ENCODE measurements around the gene EHMT2. TPM values are rescaled to one million over a fixed set of nuclear protein-coding genes. Genes with fewer than 3 reads are reported as not detected.

Gene EHMT2
- 25.6 to 34.6 TPM (median 30.8 TPM) in 5 replicates for total RNA-seq (2022; extraction: Qiagen RNA extraction; ENCODE audit: low read depth)

DNA sequence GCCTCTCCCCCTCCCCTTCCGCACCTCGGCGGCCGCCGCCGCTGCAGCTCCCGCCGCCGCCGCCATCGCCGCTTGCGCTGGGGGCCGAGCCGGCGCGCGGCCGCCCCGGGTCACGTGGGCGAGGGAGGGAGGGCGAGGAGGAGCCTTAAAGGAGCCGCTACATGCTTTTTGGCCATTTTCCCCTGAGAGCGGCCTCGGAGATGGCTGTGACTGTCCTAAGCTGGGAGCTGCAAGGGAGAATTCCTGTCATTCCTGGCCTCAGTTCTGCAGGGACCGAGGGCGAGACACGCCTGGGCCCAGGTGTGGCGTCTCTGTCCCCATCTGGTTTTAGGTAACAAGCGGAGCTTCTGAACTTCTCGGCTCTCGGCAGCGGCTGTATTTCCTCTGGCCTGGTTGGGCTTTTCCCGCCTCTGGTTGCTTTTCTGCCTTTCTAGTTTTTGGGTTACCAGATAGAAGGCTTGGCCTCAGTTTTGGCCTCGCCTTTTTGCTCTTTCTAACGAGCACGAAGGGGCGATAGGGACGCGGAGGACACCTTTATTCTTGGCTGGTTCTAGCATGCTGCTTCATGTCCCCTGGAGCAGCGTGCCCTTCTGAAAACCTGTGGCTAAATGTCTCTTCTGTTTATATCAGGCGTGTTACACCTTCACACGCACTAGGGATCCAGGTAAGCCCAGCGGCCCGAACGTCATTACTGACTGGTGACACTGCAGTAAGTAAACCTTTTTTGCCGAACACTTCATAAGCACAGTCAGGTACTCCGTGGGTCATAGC, at the start of gene EHMT2:
TSS of gene EHMT2 (minus strand) at position 87 of the 771 bp plus-strand sequence. CDS start at position 66, 21 bp downstream.

DNA sequence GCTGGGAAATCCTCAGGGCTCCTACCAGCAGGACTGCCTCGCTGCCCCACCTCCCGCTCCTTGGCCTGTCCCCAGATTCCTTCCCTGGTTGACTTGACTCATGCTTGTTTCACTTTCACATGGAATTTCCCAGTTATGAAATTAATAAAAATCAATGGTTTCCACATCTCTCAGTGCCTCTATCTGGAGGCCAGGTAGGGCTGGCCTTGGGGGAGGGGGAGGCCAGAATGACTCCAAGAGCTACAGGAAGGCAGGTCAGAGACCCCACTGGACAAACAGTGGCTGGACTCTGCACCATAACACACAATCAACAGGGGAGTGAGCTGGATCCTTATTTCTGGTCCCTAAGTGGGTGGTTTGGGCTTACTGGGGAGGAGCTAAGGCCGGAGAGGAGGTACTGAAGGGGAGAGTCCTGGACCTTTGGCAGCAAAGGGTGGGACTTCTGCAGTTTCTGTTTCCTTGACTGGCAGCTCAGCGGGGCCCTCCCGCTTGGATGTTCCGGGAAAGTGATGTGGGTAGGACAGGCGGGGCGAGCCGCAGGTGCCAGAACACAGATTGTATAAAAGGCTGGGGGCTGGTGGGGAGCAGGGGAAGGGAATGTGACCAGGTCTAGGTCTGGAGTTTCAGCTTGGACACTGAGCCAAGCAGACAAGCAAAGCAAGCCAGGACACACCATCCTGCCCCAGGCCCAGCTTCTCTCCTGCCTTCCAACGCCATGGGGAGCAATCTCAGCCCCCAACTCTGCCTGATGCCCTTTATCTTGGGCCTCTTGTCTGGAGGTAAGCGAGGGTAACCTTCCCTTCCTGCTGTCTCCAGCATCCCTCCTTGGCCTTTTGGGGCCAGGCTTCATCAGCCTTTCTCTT, 48.2 kb upstream of the EHMT2 start, which contains the start of gene CFB:
TSS of gene CFB (plus strand) at position 589 of the 863 bp plus-strand sequence. CDS start at position 716, 127 bp downstream.

DNA sequence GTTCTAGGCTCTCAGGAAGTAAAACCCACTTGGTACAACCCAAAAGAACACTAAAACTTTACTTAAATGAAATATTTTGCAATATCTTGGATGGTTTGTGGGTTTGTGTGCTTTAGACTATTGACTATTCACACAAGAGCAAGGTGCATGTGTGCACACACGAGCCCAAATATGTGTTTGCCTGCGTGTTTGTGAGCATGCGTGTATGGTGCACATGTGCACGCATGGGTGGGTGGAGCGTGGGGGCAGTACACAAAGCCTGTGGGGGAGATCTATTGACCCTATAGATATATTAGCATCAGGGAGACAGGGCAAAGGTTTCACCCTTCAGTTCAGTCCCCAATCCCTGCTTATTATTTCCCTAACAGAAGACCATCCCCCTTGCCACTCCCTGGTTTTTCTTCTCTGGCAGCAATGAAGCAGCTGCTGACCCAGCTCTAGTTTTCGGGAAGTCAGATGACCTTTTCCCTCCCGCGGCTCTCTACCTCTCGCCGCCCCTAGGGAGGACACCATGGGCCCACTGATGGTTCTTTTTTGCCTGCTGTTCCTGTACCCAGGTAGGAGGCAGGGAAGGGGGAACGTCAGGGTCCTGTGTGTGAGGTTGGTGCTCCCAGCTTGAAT, 29.9 kb upstream of the EHMT2 start, which contains the start of gene C2:
TSS of gene C2 (plus strand) at position 476 of the 621 bp plus-strand sequence. CDS start at position 512, 36 bp downstream.

GRCh38 chr6:31901953-31902643, 4.6 kb upstream of the EHMT2 start, which contains the start of gene ZBTB12:
ZBTB12 (minus strand) TSS chr6:31902086; CDS start chr6:31901305, 781 bp downstream.

DNA sequence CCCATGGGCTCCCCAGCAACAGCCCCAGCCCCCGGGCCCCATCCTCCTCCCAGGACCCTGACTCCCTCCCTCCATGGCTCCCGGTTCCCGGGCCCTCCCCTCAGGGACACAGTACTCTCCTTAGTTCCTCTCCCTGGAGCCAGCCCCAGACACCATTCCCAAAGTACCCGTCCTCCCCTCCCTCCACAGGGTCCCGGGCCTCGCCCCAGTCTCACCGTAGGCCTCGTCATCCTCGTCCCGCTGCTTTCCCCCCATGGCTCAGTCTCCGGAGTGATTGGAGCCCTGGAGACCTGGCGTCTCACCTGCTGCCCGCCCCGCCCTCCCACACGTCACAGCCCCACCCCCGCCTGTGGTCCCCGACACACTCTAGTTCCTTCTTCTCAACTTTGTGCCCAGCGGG, 18.8 kb downstream of the EHMT2 start, which contains the start of gene SLC44A4:
TSS of gene SLC44A4 (minus strand) at position 272 of the 400 bp plus-strand sequence. CDS start at position 255, 17 bp downstream.

DNA sequence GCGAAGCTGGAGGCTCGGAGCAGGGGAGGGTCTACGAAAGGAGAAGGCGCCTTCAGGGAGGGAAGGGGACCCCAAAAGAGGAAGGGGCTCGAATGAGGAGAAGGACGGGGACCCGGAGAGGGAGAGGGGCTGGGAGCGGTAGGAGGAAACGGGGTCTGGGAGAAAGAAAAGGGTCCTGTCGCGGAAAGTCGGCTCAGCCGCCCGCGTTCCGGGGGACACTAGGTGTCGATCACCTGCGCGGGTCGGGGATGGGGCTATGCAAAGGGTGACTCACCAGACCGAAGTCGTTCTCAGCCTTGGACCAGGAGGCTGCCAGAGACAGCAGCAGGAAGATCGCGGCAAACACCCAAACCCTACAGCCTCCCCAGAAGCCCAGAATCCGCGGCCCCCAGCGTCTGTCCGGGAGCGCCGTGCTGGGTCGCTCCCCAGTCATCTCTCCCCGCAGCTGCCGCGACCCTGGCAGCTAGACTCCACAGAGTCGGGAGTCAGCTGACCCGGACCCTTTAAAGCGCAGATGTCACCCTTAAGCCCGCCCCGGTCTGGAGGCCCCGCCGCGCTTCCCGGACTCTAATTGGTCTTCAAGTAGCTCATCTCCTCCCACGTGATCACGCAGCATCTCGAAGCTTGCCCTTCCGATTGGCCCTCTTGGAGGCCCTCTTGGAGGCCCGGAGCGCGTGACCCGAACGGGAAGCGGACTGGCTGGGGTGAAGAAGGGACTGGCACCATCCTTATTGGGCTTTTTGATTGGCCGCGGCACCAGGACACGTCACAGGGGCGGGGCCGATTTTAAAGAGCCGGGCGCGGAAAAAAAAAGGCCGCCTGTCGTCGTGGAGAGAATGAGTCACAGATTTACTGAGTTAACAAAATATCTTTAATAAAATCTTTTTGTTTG, 34.9 kb downstream of the EHMT2 start, which contains the start of gene NEU1:
TSS of gene NEU1 (minus strand) at position 478 of the 892 bp plus-strand sequence. CDS start at position 433, 45 bp downstream.

Other genes starting within 250 kb of the EHMT2 start
- gene BAG6, start 245.0 kb downstream of the EHMT2 start, total RNA-seq (2022; extraction: Qiagen RNA extraction; ENCODE audit: low read depth), result 115 to 151 TPM (median 145 TPM) in 5 replicates
- 1.8 to 4.8 TPM (median 3.2 TPM) in 5 replicates for gene APOM, start 241.8 kb downstream of the EHMT2 start, total RNA-seq (2022; extraction: Qiagen RNA extraction; ENCODE audit: low read depth)
- 10.5 to 13.0 TPM (median 12.2 TPM) in 5 replicates for gene C6orf47, start 236.9 kb downstream of the EHMT2 start, total RNA-seq (2022; extraction: Qiagen RNA extraction; ENCODE audit: low read depth)
- 9.3 to 14.1 TPM (median 12.7 TPM) in 5 replicates for gene GPANK1, start 232.7 kb downstream of the EHMT2 start, total RNA-seq (2022; extraction: Qiagen RNA extraction; ENCODE audit: low read depth)
- 168 to 184 TPM (median 180 TPM) in 5 replicates for gene CSNK2B, start 231.6 kb downstream of the EHMT2 start, total RNA-seq (2022; extraction: Qiagen RNA extraction; ENCODE audit: low read depth)
- 3.6 to 6.3 TPM (median 5.0 TPM) in 5 replicates for gene LY6G5B, start 227.7 kb downstream of the EHMT2 start, total RNA-seq (2022; extraction: Qiagen RNA extraction; ENCODE audit: low read depth)
- gene LY6G5C, start 216.6 kb downstream of the EHMT2 start, total RNA-seq (2022; extraction: Qiagen RNA extraction; ENCODE audit: low read depth), result 0.51 to 2.4 TPM (median 1.4 TPM) in 5 replicates
- gene ABHD16A, start 194.4 kb downstream of the EHMT2 start, total RNA-seq (2022; extraction: Qiagen RNA extraction; ENCODE audit: low read depth), result 15.6 to 21.2 TPM (median 19.2 TPM) in 5 replicates
- not detected in 5 replicates for gene LY6G6F, start 190.8 kb downstream of the EHMT2 start, total RNA-seq (2022; extraction: Qiagen RNA extraction; ENCODE audit: low read depth)
- gene LY6G6D, start 182.3 kb downstream of the EHMT2 start, total RNA-seq (2022; extraction: Qiagen RNA extraction; ENCODE audit: low read depth), result not detected in 5 replicates
- 0.11 TPM in 1 of 5 replicates, not detected in the others for gene LY6G6C, start 176.0 kb downstream of the EHMT2 start, total RNA-seq (2022; extraction: Qiagen RNA extraction; ENCODE audit: low read depth)
- not detected in 5 replicates for gene MPIG6B, start 174.3 kb downstream of the EHMT2 start, total RNA-seq (2022; extraction: Qiagen RNA extraction; ENCODE audit: low read depth)
- 25.6 to 30.4 TPM (median 28.7 TPM) in 5 replicates for gene DDAH2, start 168.4 kb downstream of the EHMT2 start, total RNA-seq (2022; extraction: Qiagen RNA extraction; ENCODE audit: low read depth)
- 495 to 530 TPM (median 516 TPM) in 5 replicates for gene CLIC1, start 161.2 kb downstream of the EHMT2 start, total RNA-seq (2022; extraction: Qiagen RNA extraction; ENCODE audit: low read depth)
- gene MSH5, start 157.7 kb downstream of the EHMT2 start, total RNA-seq (2022; extraction: Qiagen RNA extraction; ENCODE audit: low read depth), result 12.1 to 16.5 TPM (median 15.1 TPM) in 5 replicates
- 3.6 to 5.9 TPM (median 4.7 TPM) in 5 replicates for gene SAPCD1, start 135.0 kb downstream of the EHMT2 start, total RNA-seq (2022; extraction: Qiagen RNA extraction; ENCODE audit: low read depth)
- 0.61 to 2.0 TPM (median 1.5 TPM) in 5 replicates for gene VWA7, start 120.4 kb downstream of the EHMT2 start, total RNA-seq (2022; extraction: Qiagen RNA extraction; ENCODE audit: low read depth)
- gene VARS1, start 101.9 kb downstream of the EHMT2 start, total RNA-seq (2022; extraction: Qiagen RNA extraction; ENCODE audit: low read depth), result 50.8 to 60.2 TPM (median 57.2 TPM) in 5 replicates
- gene LSM2, start 90.7 kb downstream of the EHMT2 start, total RNA-seq (2022; extraction: Qiagen RNA extraction; ENCODE audit: low read depth), result 49.7 to 68.8 TPM (median 64.6 TPM) in 5 replicates
- 1.3 to 2.2 TPM (median 2.1 TPM) in 5 replicates for gene HSPA1L, start 82.4 kb downstream of the EHMT2 start, total RNA-seq (2022; extraction: Qiagen RNA extraction; ENCODE audit: low read depth)
- 218 to 535 TPM (median 388 TPM) in 5 replicates for gene HSPA1A, start 82.2 kb downstream of the EHMT2 start, total RNA-seq (2022; extraction: Qiagen RNA extraction; ENCODE audit: low read depth)
- 167 to 379 TPM (median 289 TPM) in 5 replicates for gene HSPA1B, start 70.0 kb downstream of the EHMT2 start, total RNA-seq (2022; extraction: Qiagen RNA extraction; ENCODE audit: low read depth)
- gene NEU1, start 34.9 kb downstream of the EHMT2 start, total RNA-seq (2022; extraction: Qiagen RNA extraction; ENCODE audit: low read depth), result 25.3 to 37.2 TPM (median 30.6 TPM) in 5 replicates
- 0.10 to 0.14 TPM (median 0.13 TPM) in 3 of 5 replicates, not detected in the others for gene SLC44A4, start 18.7 kb downstream of the EHMT2 start, total RNA-seq (2022; extraction: Qiagen RNA extraction; ENCODE audit: low read depth)
- gene ZBTB12, start 4.4 kb upstream of the EHMT2 start, total RNA-seq (2022; extraction: Qiagen RNA extraction; ENCODE audit: low read depth), result 3.2 to 5.4 TPM (median 4.8 TPM) in 5 replicates
- gene C2, start 30.0 kb upstream of the EHMT2 start, total RNA-seq (2022; extraction: Qiagen RNA extraction; ENCODE audit: low read depth), result 0.19 to 0.66 TPM (median 0.27 TPM) in 5 replicates
- gene CFB, start 48.4 kb upstream of the EHMT2 start, total RNA-seq (2022; extraction: Qiagen RNA extraction; ENCODE audit: low read depth), result 1.4 to 3.1 TPM (median 2.1 TPM) in 5 replicates
- 74.0 to 93.6 TPM (median 77.4 TPM) in 5 replicates for gene NELFE, start 61.3 kb upstream of the EHMT2 start, total RNA-seq (2022; extraction: Qiagen RNA extraction; ENCODE audit: low read depth)
- gene SKIC2, start 61.5 kb upstream of the EHMT2 start, total RNA-seq (2022; extraction: Qiagen RNA extraction; ENCODE audit: low read depth), result 22.7 to 25.6 TPM (median 24.7 TPM) in 5 replicates
- gene DXO, start 74.4 kb upstream of the EHMT2 start, total RNA-seq (2022; extraction: Qiagen RNA extraction; ENCODE audit: low read depth), result 9.7 to 13.2 TPM (median 11.9 TPM) in 5 replicates
- gene C4A, start 84.4 kb upstream of the EHMT2 start, total RNA-seq (2022; extraction: Qiagen RNA extraction; ENCODE audit: low read depth), result 0.48 to 1.3 TPM (median 0.98 TPM) in 5 replicates
- 0.56 to 1.3 TPM (median 0.94 TPM) in 5 replicates for gene C4B, start 117.1 kb upstream of the EHMT2 start, total RNA-seq (2022; extraction: Qiagen RNA extraction; ENCODE audit: low read depth)
- not detected in 5 replicates for gene CYP21A2, start 140.7 kb upstream of the EHMT2 start, total RNA-seq (2022; extraction: Qiagen RNA extraction; ENCODE audit: low read depth)
- 0.42 to 0.92 TPM (median 0.67 TPM) in 5 replicates for gene TNXB, start 211.6 kb upstream of the EHMT2 start, total RNA-seq (2022; extraction: Qiagen RNA extraction; ENCODE audit: low read depth)
- gene ATF6B, start 230.5 kb upstream of the EHMT2 start, total RNA-seq (2022; extraction: Qiagen RNA extraction; ENCODE audit: low read depth), result 26.8 to 36.7 TPM (median 34.5 TPM) in 5 replicates
- 7.0 to 9.3 TPM (median 8.2 TPM) in 5 replicates for gene FKBPL, start 232.6 kb upstream of the EHMT2 start, total RNA-seq (2022; extraction: Qiagen RNA extraction; ENCODE audit: low read depth)

Data from A549 treated with CpdA at 1 μM for 4 hours (cell line).